HepG2 (cell line): ENCODE data around the gene RNASE7. TPM values are rescaled to one million over a fixed set of nuclear protein-coding genes. Genes with fewer than 3 reads are reported as not detected.

Experiments used
- ARHGAP35 ChIP-seq: sonication (generic); formaldehyde crosslinking; IDR thresholded peaks from 2 replicates; pipeline ENCODE4 v1.9.0; 2022; ENCODE audit warnings: mild to moderate bottlenecking, inconsistent platforms, moderate library complexity, missing genetic modification reagents, borderline replicate concordance
- CERS6 ChIP-seq: sonication (generic); formaldehyde crosslinking; IDR thresholded peaks from 2 replicates; pipeline ENCODE4 v1.5.0; 2020; ENCODE audit warnings: missing genetic modification reagents
- GATA4 ChIP-seq: sonication (generic); IDR thresholded peaks from 2 replicates; pipeline ENCODE4 v1.6.1; 2016; ENCODE audit warnings: antibody characterized with exemption, low read depth, borderline replicate concordance
- HINFP ChIP-seq: sonication (generic); formaldehyde crosslinking; IDR thresholded peaks from 2 replicates; pipeline ENCODE4 v1.4.0; 2020; ENCODE audit warnings: low read depth, mild to moderate bottlenecking, missing genetic modification reagents
- MTF2 ChIP-seq: sonication (generic); formaldehyde crosslinking; IDR thresholded peaks from 2 replicates; pipeline ENCODE4 v1.5.0; 2020; ENCODE audit warnings: missing genetic modification reagents, borderline replicate concordance
- RARA ChIP-seq: IDR thresholded peaks from 2 replicates; pipeline ENCODE4 v1.6.1; 2016; ENCODE audit warnings: missing genetic modification reagents, missing compliant biosample characterization
- RNF2 ChIP-seq: fragments of 450-650 bp; conservative IDR thresholded peaks from 2 replicates; pipeline ENCODE4 v1.6.1; 2016; ENCODE audit warnings: low read depth
- SKIL ChIP-seq: sonication (generic); formaldehyde crosslinking; IDR thresholded peaks from 2 replicates; pipeline ENCODE4 v1.8.0; 2022; ENCODE audit warnings: missing genetic modification reagents, mild to moderate bottlenecking, moderate library complexity, borderline replicate concordance
- ZNF318 ChIP-seq: sonication (generic); formaldehyde crosslinking; IDR thresholded peaks from 2 replicates; pipeline ENCODE4 v1.4.0; 2020; ENCODE audit warnings: mild to moderate bottlenecking, missing genetic modification reagents
- ZNF562 ChIP-seq: sonication (generic); formaldehyde crosslinking; IDR thresholded peaks from 2 replicates; pipeline ENCODE4 v1.8.0; 2022; ENCODE audit warnings: missing genetic modification reagents, borderline replicate concordance
- ZNF670 ChIP-seq: sonication (generic); formaldehyde crosslinking; IDR thresholded peaks from 2 replicates; pipeline ENCODE4 v1.8.0; 2022; ENCODE audit warnings: mild to moderate bottlenecking, missing genetic modification reagents, borderline replicate concordance
- ZNF674 ChIP-seq: sonication (generic); formaldehyde crosslinking; IDR thresholded peaks from 2 replicates; pipeline ENCODE4 v1.5.0; 2020; ENCODE audit warnings: low read depth, mild to moderate bottlenecking, missing genetic modification reagents
- ZNF768 ChIP-seq: sonication (generic); formaldehyde crosslinking; IDR thresholded peaks from 2 replicates; pipeline ENCODE4 v1.4.0; 2020; ENCODE audit warnings: missing genetic modification reagents
- ZNF800 ChIP-seq: sonication (generic); formaldehyde crosslinking; IDR thresholded peaks from 2 replicates; pipeline ENCODE4 v1.4.0; 2020; ENCODE audit warnings: missing genetic modification reagents
- polyA plus RNA-seq, 8 experiments: library from polyadenylated mRNA; depleted of rRNA in 3 of 8; stranded (reverse) in 7 of 8; unstranded in 1 of 8; fragments of >200 nt; fragmentation: Illumina TruSeq in 4 of 8; extraction: Trizol in 4 of 8; gene quantifications; 2 replicates each; pipeline versions ENCODE4 v1.2.1 to v1.2.3, GENCODE V29; 2011 to 2016; ENCODE audit warnings: low read depth in 4 of 8, missing spikeins in 1 of 8, mixed read lengths in 1 of 8; ENCODE audit not compliant: insufficient read depth in 1 of 8
- total RNA-seq, 5 experiments: library from RNA; depleted of rRNA; stranded (reverse); fragments of >200 nt; fragmentation: Illumina TruSeq; extraction: Trizol; gene quantifications; 2 replicates each; pipeline ENCODE4 v1.2.3, GENCODE V29; 2016; ENCODE audit warnings: low read depth in 1 of 5

RNASE7 gene
- total and polyA plus RNA-seq, 2 of the 13 experiments (the other 11 are each of a cell fraction or from before 2014, with no cell fraction given) = 0.04 TPM; not detected in 1

GRCh38 chr14:21091821-21092272 lies 49.7 kb downstream of the RNASE7 start (continued):
- TF ChIP-seq ZNF318 (CRISPR knock-in tag) (no peak), CERS6 (no peak), ZNF562 (0 out of 2 replicates have a peak, but pooled peaks have one; percentile 31), ZNF674 (no peak), ZNF800 (CRISPR knock-in tag) (no peak), ZNF670 (CRISPR knock-in tag) (no peak), HINFP (no peak), MTF2 (no peak), ARHGAP35 (CRISPR knock-in tag) (no peak), RARA (CRISPR knock-in tag) (no peak), RNF2 (no peak), ZNF768 (peak; percentile 16; the same call in 1 of the 2 replicates), GATA4 (no peak), SKIL (CRISPR knock-in tag) (no peak)
